Vagina (tissue), 2 donors: ENCODE measurements around the gene HNMT. TPM values are rescaled to one million over a fixed set of nuclear protein-coding genes. Genes with fewer than 3 reads are reported as not detected.

ENCODE experiments used
- DNase-seq, 2 donors: peaks; one replicate each; pipeline ENCODE4 v3.0.0-alpha.2; 2017; ENCODE audit errors: extremely low spot score in 2 of 2
- H3K27ac ChIP-seq: fragments of 200-600 bp; sonication (generic); one replicate; pipeline ENCODE4 v1.5.1; 2019
- H3K27me3 ChIP-seq: fragments of 200-600 bp; sonication (generic); one replicate; pipeline ENCODE4 v1.5.1; 2019
- H3K36me3 ChIP-seq, 2 donors: fragments of 200-600 bp; sonication (generic); one replicate each; pipeline ENCODE4 v1.5.1; 2017 to 2019
- H3K4me1 ChIP-seq: fragments of 200-600 bp; sonication (generic); one replicate; pipeline ENCODE4 v1.5.1; 2019
- H3K4me3 ChIP-seq, 2 donors: fragments of 200-600 bp; sonication (generic); 1 replicate in 1 of 2; 2 replicates in 1 of 2; pipeline ENCODE4 v1.5.1; 2016 to 2019
- H3K9me3 ChIP-seq: fragments of 200-600 bp; sonication (generic); one replicate; pipeline ENCODE4 v1.5.1; 2019
- CTCF ChIP-seq, 3 experiments: fragments of 450-650 bp in 2 of 3; fragments of 200-600 bp in 1 of 3; sonication (generic) in 1 of 3; IDR thresholded peaks; one replicate each; pipeline ENCODE4 v1.5.1; 2017 to 2019; ENCODE audit warnings: antibody characterized with exemption in 3 of 3, mild to moderate bottlenecking in 2 of 3, moderate library complexity in 2 of 3
- POLR2A ChIP-seq, 2 donors: fragments of 450-650 bp; IDR thresholded peaks; one replicate each; pipeline ENCODE4 v1.6.1; 2017; ENCODE audit warnings: antibody characterized with exemption in 2 of 2, mild to moderate bottlenecking in 2 of 2, moderate library complexity in 2 of 2
- POLR2AphosphoS5 ChIP-seq, 2 donors: sonication (generic); formaldehyde crosslinking; IDR thresholded peaks; one replicate each; pipeline ENCODE4 v1.9.0; 2017; ENCODE audit warnings: antibody characterized with exemption in 2 of 2, mild to moderate bottlenecking in 2 of 2, low read depth in 1 of 2; ENCODE audit not compliant: insufficient read depth in 1 of 2
- intact Hi-C: fragments of 100-400 bp; cut with DNase I; formaldehyde crosslinking; loops from one replicate; pipeline ENCODE4 v1.15.1; 2023
- total RNA-seq: library from RNA; depleted of rRNA; stranded (reverse); fragments of >200 nt; gene quantifications from one replicate; pipeline ENCODE4 v1.2.3, GENCODE V29; 2016

HNMT gene
- total RNA-seq, 1 donor from 2014 or later = 18.9 TPM

GRCh38 chr2:137999273-137999672 is 35.0 kb downstream of the HNMT start:
- TF ChIP-seq POLR2AphosphoS5 (IDR thresholded peaks at IDR 0.05; ENCODE audit: insufficient read depth in 1 of 2, low read depth in 1 of 2) = no peak
- Histone ChIP-seq H3K27me3 (no peaks in the 10 kb centered on the region), H3K4me1 (no peaks in the 10 kb centered on the region), H3K36me3 (peaks cover 0 to 11% of the 10 kb centered on the region in 2 donors), H3K4me3 (no peak overlapping the region), H3K27ac (no peak overlapping the region), H3K9me3 (no peaks in the 10 kb centered on the region)
- no peak for DNase-seq
- intact Hi-C loops = no loop called here

GRCh38 chr2:138000009-138000408 is 35.7 kb downstream of the HNMT start:
- Histone ChIP-seq H3K27me3 (no peaks in the 10 kb centered on the region), H3K9me3 (no peaks in the 10 kb centered on the region), H3K27ac (no peak overlapping the region), H3K36me3 (peaks cover 0 to 11% of the 10 kb centered on the region in 2 donors), H3K4me3 (no peak overlapping the region), H3K4me1 (no peaks in the 10 kb centered on the region)
- TF ChIP-seq CTCF (IDR thresholded peaks at IDR 0.05) (no peak), POLR2AphosphoS5 (IDR thresholded peaks at IDR 0.05; ENCODE audit: insufficient read depth in 1 of 2, low read depth in 1 of 2) (no peak), POLR2A (IDR thresholded peaks at IDR 0.05) (no peak)
- DNase-seq = no peak
- intact Hi-C loops = no loop called here

GRCh38 chr2:138000796-138001195 is 36.5 kb downstream of the HNMT start:
- no peak for TF ChIP-seq POLR2AphosphoS5 (IDR thresholded peaks at IDR 0.05; ENCODE audit: insufficient read depth in 1 of 2, low read depth in 1 of 2)
- no peak for TF ChIP-seq CTCF (IDR thresholded peaks at IDR 0.05)
- TF ChIP-seq POLR2A (IDR thresholded peaks at IDR 0.05) = no peak
- Histone ChIP-seq H3K27ac (no peak overlapping the region), H3K36me3 (peaks cover 0 to 11% of the 10 kb centered on the region in 2 donors), H3K27me3 (no peaks in the 10 kb centered on the region), H3K4me3 (no peak overlapping the region), H3K9me3 (no peaks in the 10 kb centered on the region), H3K4me1 (no peaks in the 10 kb centered on the region)
- intact Hi-C loops = no loop called here
- no peak for DNase-seq

- Histone ChIP-seq H3K4me3 (no peak overlapping the region), H3K9me3 (no peaks in the 10 kb centered on the region), H3K27ac (no peak overlapping the region), H3K4me1 (no peaks in the 10 kb centered on the region), H3K36me3 (peaks cover 0 to 11% of the 10 kb centered on the region in 2 donors), H3K27me3 (no peaks in the 10 kb centered on the region)
- no peak for DNase-seq
- intact Hi-C loops = no loop called here
- TF ChIP-seq POLR2AphosphoS5 (IDR thresholded peaks at IDR 0.05; ENCODE audit: insufficient read depth in 1 of 2, low read depth in 1 of 2) (no peak), CTCF (IDR thresholded peaks at IDR 0.05) (no peak), POLR2A (IDR thresholded peaks at IDR 0.05) (no peak)
Measured at GRCh38 chr2:138003411-138003810, 39.1 kb downstream of the HNMT start.

- TF ChIP-seq POLR2A (IDR thresholded peaks at IDR 0.05) = no peak
- TF ChIP-seq POLR2AphosphoS5 (IDR thresholded peaks at IDR 0.05; ENCODE audit: insufficient read depth in 1 of 2, low read depth in 1 of 2) = no peak
- TF ChIP-seq CTCF (IDR thresholded peaks at IDR 0.05) = no peak
- no peaks in the 10 kb centered on the region for H3K27me3 ChIP-seq
- peaks cover 0 to 4% of the 10 kb centered on the region in 2 donors for H3K36me3 ChIP-seq
- H3K4me1 ChIP-seq = no peaks in the 10 kb centered on the region
- intact Hi-C loops = no loop called here
- H3K9me3 ChIP-seq = no peaks in the 10 kb centered on the region
- no peak overlapping the region for H3K27ac ChIP-seq
- H3K4me3 ChIP-seq = no peak overlapping the region
- no peak for DNase-seq
Measured at GRCh38 chr2:138007431-138007830, 43.2 kb downstream of the HNMT start.
